ENCODE measurements around the gene FAM171A1.
"Not testable (repeated sequence)": the region's sequence is repeated elsewhere in the genome, so short reads cannot be mapped to it uniquely, and the experiment has no call there.

Gene FAM171A1

GRCh38 chr10:15293862-15294842 lies 76.9 kb downstream of the FAM171A1 start:
- peak in 47 of 58 donors; percentile 17 to 83 (median 58) for DNase-seq

- DNase-seq, result no peak
These were observed 80.4 kb downstream of the FAM171A1 start for GRCh38 chr10:15290671-15291070.

GRCh38 chr10:15290150-15290549 lies 80.9 kb downstream of the FAM171A1 start:
- DNase-seq, result no peak

GRCh38 chr10:15280974-15281373 lies 90.1 kb downstream of the FAM171A1 start:
- no peak for DNase-seq

- peak in 1 of 58 donors; percentile 18 for DNase-seq
These were observed 90.6 kb downstream of the FAM171A1 start for GRCh38 chr10:15280462-15280861.

GRCh38 chr10:15279236-15279635 lies 91.9 kb downstream of the FAM171A1 start:
- DNase-seq, result no peak

GRCh38 chr10:15278786-15279185 lies 92.3 kb downstream of the FAM171A1 start:
- no peak for DNase-seq

- not testable (repeated sequence) for DNase-seq
These were observed 95.0 kb downstream of the FAM171A1 start for GRCh38 chr10:15276039-15276438.

GRCh38 chr10:15269838-15270237 lies 101.3 kb downstream of the FAM171A1 start:
- DNase-seq, result not testable (repeated sequence)

- DNase-seq, result no peak
These were observed 103.6 kb downstream of the FAM171A1 start for GRCh38 chr10:15267496-15267895.

GRCh38 chr10:15266117-15266516 lies 105.0 kb downstream of the FAM171A1 start:
- no peak for DNase-seq

- no peak for DNase-seq
These were observed 105.5 kb downstream of the FAM171A1 start for GRCh38 chr10:15265558-15265957.

- DNase-seq, result no peak
These were observed 106.0 kb downstream of the FAM171A1 start for GRCh38 chr10:15265056-15265455.

- no peak for DNase-seq
These were observed 107.3 kb downstream of the FAM171A1 start for GRCh38 chr10:15263657-15264323.

GRCh38 chr10:15262036-15262713 lies 108.9 kb downstream of the FAM171A1 start:
- peak in 11 of 58 donors; percentile 6 to 32 (median 14) for DNase-seq

- DNase-seq, result no peak
These were observed 112.0 kb downstream of the FAM171A1 start for GRCh38 chr10:15259136-15259535.

- no peak for DNase-seq
These were observed 112.8 kb downstream of the FAM171A1 start for GRCh38 chr10:15258255-15258654.

- no peak for DNase-seq
These were observed 115.1 kb downstream of the FAM171A1 start for GRCh38 chr10:15255961-15256360.

- DNase-seq, result peak in 38 of 58 donors; percentile 9 to 73 (median 36)
These were observed 116.1 kb downstream of the FAM171A1 start for GRCh38 chr10:15254808-15255648.

GRCh38 chr10:15253951-15254807 lies 116.9 kb downstream of the FAM171A1 start:
- peak in 24 of 58 donors; percentile 11 to 58 (median 34) for DNase-seq
